ENCODE measurements around the gene MAPK1. TPM values are rescaled to one million over a fixed set of nuclear protein-coding genes. Genes with fewer than 3 reads are reported as not detected.

Gene MAPK1
- total and polyA plus RNA-seq, 9 of the 15 experiments (the other 6 are each of a cell fraction or from before 2014, with no cell fraction given): 46.3 to 575 (median 283) TPM

- Histone ChIP-seq H3K9me1 (ENCODE audit: control insufficient read depth, insufficient read depth, low read length) (peaks cover under 1% of the 10 kb centered on the region), H3K27me3 (ENCODE audit: control insufficient read depth in 2 of 2, insufficient read depth in 2 of 2, low read length in 2 of 2) (no peaks in the 10 kb centered on the region), H4K20me1 (replicated peaks; ENCODE audit: control insufficient read depth, insufficient read depth, low read length) (no peaks in the 10 kb centered on the region; the same call in none of the 2 replicates), H3K4me3 (no peak overlapping the region), H2AFZ (ENCODE audit: low read depth, low read length) (no peak overlapping the region), H3K36me3 (ENCODE audit: control insufficient read depth, insufficient read depth, low read length) (peaks cover 94% of the 10 kb centered on the region), H3K27ac (ENCODE audit: extremely low read depth, low read depth, low read length) (no peak overlapping the region), H3K79me2 (ENCODE audit: control insufficient read depth, insufficient read depth, low read length) (no peaks in the 10 kb centered on the region), H3K9ac (ENCODE audit: insufficient read depth in 1 of 2, low read depth in 2 of 2, low read length in 2 of 2) (peak overlapping the region in 1 of 2 experiments; percentile 1; a peak in 1 of 4 replicates), H3K4me1 (replicated peaks in 1 of 2; ENCODE audit: control insufficient read depth in 2 of 2, insufficient read depth in 2 of 2, low read length in 2 of 2) (peaks cover 8 to 9% of the 10 kb centered on the region in 2 experiments; a peak in 4 of 5 replicates), H3K9me3 (replicated peaks; ENCODE audit: control insufficient read depth, insufficient read depth, low read depth, low read length) (no peaks in the 10 kb centered on the region), H3K4me2 (ENCODE audit: insufficient read depth, low read length) (no peak overlapping the region)
- POLR2A ChIA-PET: interaction anchor here (0.6 to 16.6 kb wide), 24 partner anchors 7 to 1749 kb away, joined by 3 to 258 read pairs (median 5); partner anchors contain the start of gene PPM1F
- CTCF ChIA-PET (ENCODE audit: low intra/inter-chr PET ratio): no interaction called here
- BruUV-seq (replicated peaks): no TSS peak
- DNase-seq (ENCODE audit: extremely low read depth in 1 of 4, low spot score in 3 of 4): no peak
- ATAC-seq: no peak
- intact Hi-C loops (cut with micrococcal nuclease): no loop called here
- TF ChIP-seq ZKSCAN8 (CRISPR knock-in tag; IDR thresholded peaks at IDR 0.05) (no peak), HMGXB4 (CRISPR knock-in tag; IDR thresholded peaks at IDR 0.05) (0 out of 2 replicates have a peak, but pooled peaks have one; percentile 51)
- no peak for FAIRE-seq
- WGBS (ENCODE audit: insufficient coverage, low coverage, missing lambda C conversion rate): 95% methylated on average over 15 of the region's 15 CpGs
- in situ Hi-C loops (cut with MboI): no loop called here
Measured at GRCh38 chr22:21761994-21762680, 105.3 kb downstream of the MAPK1 start.
